Measurements from ENCODE around the gene PSD2. TPM values are rescaled to one million over a fixed set of nuclear protein-coding genes. Genes with fewer than 3 reads are reported as not detected.

Gene PSD2
- total RNA-seq, 4 donors from 2014 or later = 0.10 TPM; not detected in 3

- H3K36me3 ChIP-seq = no peaks in the 10 kb centered on the region
- no peaks in the 10 kb centered on the region for H3K4me1 ChIP-seq
- in situ Hi-C loops (cut with MboI; ENCODE audit: low sequenced_read_pairs in 4 of 4) = loop anchor here in 1 of 4 donors (25.0 kb wide), 1 partner anchor 89 kb away; no protein-coding TSS in a partner anchor
- H3K4me3 ChIP-seq = no peak overlapping the region
- intact Hi-C loops (cut with DNase I; ENCODE audit: low total_unique reads) = no loop called here
- TF ChIP-seq CTCF (IDR thresholded peaks at IDR 0.05 in 4 of 5, conservative IDR thresholded peaks at IDR 0.05 in 1 of 5) (no peak), POLR2A (IDR thresholded peaks at IDR 0.05) (no peak)
- H3K27ac ChIP-seq = no peak overlapping the region
- no peaks in the 10 kb centered on the region for H3K27me3 ChIP-seq
- no peak for DNase-seq
- no peaks in the 10 kb centered on the region for H3K9me3 ChIP-seq
- no peak for ATAC-seq
These were observed 77.5 kb downstream of the PSD2 start for GRCh38 chr5:139872851-139873794.

- ATAC-seq = no peak
- no peak for DNase-seq
- TF ChIP-seq POLR2A (IDR thresholded peaks at IDR 0.05) = no peak
- TF ChIP-seq CTCF (IDR thresholded peaks at IDR 0.05 in 4 of 5, conservative IDR thresholded peaks at IDR 0.05 in 1 of 5) = no peak
- no peak overlapping the region for H3K27ac ChIP-seq
- H3K4me3 ChIP-seq = no peak overlapping the region
- no peaks in the 10 kb centered on the region for H3K27me3 ChIP-seq
- H3K36me3 ChIP-seq = no peaks in the 10 kb centered on the region
- H3K9me3 ChIP-seq = no peaks in the 10 kb centered on the region
- no peaks in the 10 kb centered on the region for H3K4me1 ChIP-seq
- in situ Hi-C loops (cut with MboI; ENCODE audit: low sequenced_read_pairs in 4 of 4) = no loop called here
- intact Hi-C loops (cut with DNase I; ENCODE audit: low total_unique reads) = no loop called here
These were observed 80.3 kb downstream of the PSD2 start for GRCh38 chr5:139875957-139876356.

- ATAC-seq (no peak), DNase-seq (no peak)
- Histone ChIP-seq H3K36me3 (no peaks in the 10 kb centered on the region), H3K4me3 (no peak overlapping the region), H3K9me3 (no peaks in the 10 kb centered on the region), H3K4me1 (peaks cover 0 to 3% of the 10 kb centered on the region in 2 donors), H3K27ac (no peak overlapping the region), H3K27me3 (no peaks in the 10 kb centered on the region)
- intact Hi-C loops (cut with DNase I; ENCODE audit: low total_unique reads) (no loop called here), in situ Hi-C loops (cut with MboI; ENCODE audit: low sequenced_read_pairs in 4 of 4) (no loop called here)
- TF ChIP-seq CTCF (IDR thresholded peaks at IDR 0.05 in 4 of 5, conservative IDR thresholded peaks at IDR 0.05 in 1 of 5) = no peak
- TF ChIP-seq POLR2A (IDR thresholded peaks at IDR 0.05) = no peak
These were observed 81.6 kb downstream of the PSD2 start for GRCh38 chr5:139877129-139877597.

GRCh38 chr5:139878093-139878492 is 82.5 kb downstream of the PSD2 start:
- Histone ChIP-seq H3K4me1 (peaks cover under 1 to 3% of the 10 kb centered on the region in 2 donors), H3K36me3 (no peaks in the 10 kb centered on the region), H3K4me3 (no peak overlapping the region), H3K27ac (no peak overlapping the region), H3K9me3 (no peaks in the 10 kb centered on the region), H3K27me3 (no peaks in the 10 kb centered on the region)
- in situ Hi-C loops (cut with MboI; ENCODE audit: low sequenced_read_pairs in 4 of 4) (no loop called here), intact Hi-C loops (cut with DNase I; ENCODE audit: low total_unique reads) (no loop called here)
- no peak for TF ChIP-seq CTCF (IDR thresholded peaks at IDR 0.05 in 4 of 5, conservative IDR thresholded peaks at IDR 0.05 in 1 of 5)
- TF ChIP-seq POLR2A (IDR thresholded peaks at IDR 0.05) = no peak
- ATAC-seq (no peak), DNase-seq (no peak)

Measured in gastrocnemius medialis (tissue), 4 donors.